ENCODE measurements around the gene SRM. TPM values are rescaled to one million over a fixed set of nuclear protein-coding genes. Genes with fewer than 3 reads are reported as not detected.

SRM gene
- total and polyA plus RNA-seq, 2 of the 13 experiments (the other 11 are each of a cell fraction or from before 2014, with no cell fraction given): 27.9 to 31.8 TPM

- TF ChIP-seq MTF1 (CRISPR knock-in tag; IDR thresholded peaks at IDR 0.05) (no peak; the same call in 1 of the 2 replicates), RAD51 (IDR thresholded peaks at IDR 0.05; ENCODE audit: borderline replicate concordance) (no peak), RXRB (CRISPR knock-in tag; IDR thresholded peaks at IDR 0.05; ENCODE audit: borderline replicate concordance) (no peak), ZNF589 (CRISPR knock-in tag; conservative IDR thresholded peaks at IDR 0.05) (no peak), TMF1 (CRISPR knock-in tag; IDR thresholded peaks at IDR 0.05; ENCODE audit: low read depth) (no peak), KLF16 (CRISPR knock-in tag; IDR thresholded peaks at IDR 0.05) (no peak), ZNF678 (CRISPR knock-in tag; IDR thresholded peaks at IDR 0.05) (no peak), GFI1 (CRISPR knock-in tag; IDR thresholded peaks at IDR 0.05; ENCODE audit: borderline replicate concordance) (0 out of 2 replicates have a peak, but pooled peaks have one; percentile 14), RBAK (CRISPR knock-in tag; IDR thresholded peaks at IDR 0.05) (no peak), REXO4 (CRISPR knock-in tag; IDR thresholded peaks at IDR 0.05; ENCODE audit: borderline replicate concordance) (no peak), ZNF329 (CRISPR knock-in tag; IDR thresholded peaks at IDR 0.05; ENCODE audit: low read depth) (no peak), ZNF34 (CRISPR knock-in tag; IDR thresholded peaks at IDR 0.05; ENCODE audit: borderline replicate concordance) (no peak), ZNF530 (CRISPR knock-in tag; IDR thresholded peaks at IDR 0.05; ENCODE audit: low read depth) (no peak), ZNF644 (CRISPR knock-in tag; IDR thresholded peaks at IDR 0.05; ENCODE audit: low read depth) (no peak), NFKB2 (CRISPR knock-in tag; IDR thresholded peaks at IDR 0.05; ENCODE audit: borderline replicate concordance) (peak; percentile 27; the same call in 1 of the 2 replicates), TBX2 (CRISPR knock-in tag; IDR thresholded peaks at IDR 0.05; ENCODE audit: borderline replicate concordance) (no peak), ZNF282 (IDR thresholded peaks at IDR 0.05; ENCODE audit: partially characterized antibody) (no peak), GATAD1 (CRISPR knock-in tag; IDR thresholded peaks at IDR 0.05) (peak; percentile 68), MYPOP (CRISPR knock-in tag; IDR thresholded peaks at IDR 0.05) (no peak), IKZF4 (CRISPR knock-in tag; IDR thresholded peaks at IDR 0.05; ENCODE audit: borderline replicate concordance, low read depth, not compliant biosample characterization) (no peak), ARID4A (CRISPR knock-in tag; IDR thresholded peaks at IDR 0.05; ENCODE audit: borderline replicate concordance) (peak; percentile 57; the same call in 1 of the 2 replicates), ZNF839 (CRISPR knock-in tag; IDR thresholded peaks at IDR 0.05; ENCODE audit: borderline replicate concordance) (no peak), DR1 (CRISPR knock-in tag; IDR thresholded peaks at IDR 0.05) (no peak; the same call in 1 of the 2 replicates)
Measured at GRCh38 chr1:11059968-11060830, at the start of gene SRM (continued).
